ENCODE results near the gene DGAT2.
"Not testable (repeated sequence)": the region's sequence is repeated elsewhere in the genome, so short reads cannot be mapped to it uniquely, and the experiment has no call there.

The DGAT2 gene, protein sequence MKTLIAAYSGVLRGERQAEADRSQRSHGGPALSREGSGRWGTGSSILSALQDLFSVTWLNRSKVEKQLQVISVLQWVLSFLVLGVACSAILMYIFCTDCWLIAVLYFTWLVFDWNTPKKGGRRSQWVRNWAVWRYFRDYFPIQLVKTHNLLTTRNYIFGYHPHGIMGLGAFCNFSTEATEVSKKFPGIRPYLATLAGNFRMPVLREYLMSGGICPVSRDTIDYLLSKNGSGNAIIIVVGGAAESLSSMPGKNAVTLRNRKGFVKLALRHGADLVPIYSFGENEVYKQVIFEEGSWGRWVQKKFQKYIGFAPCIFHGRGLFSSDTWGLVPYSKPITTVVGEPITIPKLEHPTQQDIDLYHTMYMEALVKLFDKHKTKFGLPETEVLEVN

DNA sequence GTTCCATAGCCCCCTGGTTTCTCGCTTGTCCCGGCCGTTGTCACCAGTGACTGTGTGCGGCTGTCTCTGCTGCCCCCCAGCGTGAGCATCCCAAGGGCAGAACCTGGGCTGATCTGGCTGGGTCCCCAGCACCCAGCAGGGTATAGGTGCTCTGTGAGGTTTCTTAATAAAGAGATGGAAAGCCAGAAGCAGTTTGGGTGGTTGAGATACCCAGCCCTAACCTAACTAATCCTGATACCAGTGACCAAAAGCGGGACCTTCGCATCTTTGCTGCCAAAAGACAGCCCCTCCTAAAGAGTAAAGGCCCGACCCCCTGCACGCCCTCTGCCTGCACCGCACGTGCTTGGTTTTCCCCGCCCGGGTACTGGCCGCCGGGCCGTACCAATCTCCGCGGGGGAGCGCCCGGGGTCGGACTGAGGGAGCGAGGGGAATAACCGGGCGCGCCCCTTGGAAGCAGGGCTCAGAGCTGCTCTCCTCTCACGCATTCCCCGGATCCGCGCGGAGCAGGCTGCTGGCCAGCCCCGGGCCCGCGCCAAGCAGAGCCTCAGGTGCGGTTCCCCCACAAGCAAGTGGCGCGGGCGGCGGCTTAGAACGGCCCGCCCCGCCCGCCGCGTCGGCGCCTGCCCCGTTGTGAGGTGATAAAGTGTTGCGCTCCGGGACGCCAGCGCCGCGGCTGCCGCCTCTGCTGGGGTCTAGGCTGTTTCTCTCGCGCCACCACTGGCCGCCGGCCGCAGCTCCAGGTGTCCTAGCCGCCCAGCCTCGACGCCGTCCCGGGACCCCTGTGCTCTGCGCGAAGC, at the start of gene DGAT2:
Gene DGAT2, plus strand, starts transcription at position 667 of the 797 bp plus-strand sequence. CDS start 214 bp downstream, outside the sequence.
- peak; percentile 59 for DNase-seq

- no peak for DNase-seq
Observed at GRCh38 chr11:75719340-75720239, 49.0 kb upstream of the DGAT2 start.

DNA sequence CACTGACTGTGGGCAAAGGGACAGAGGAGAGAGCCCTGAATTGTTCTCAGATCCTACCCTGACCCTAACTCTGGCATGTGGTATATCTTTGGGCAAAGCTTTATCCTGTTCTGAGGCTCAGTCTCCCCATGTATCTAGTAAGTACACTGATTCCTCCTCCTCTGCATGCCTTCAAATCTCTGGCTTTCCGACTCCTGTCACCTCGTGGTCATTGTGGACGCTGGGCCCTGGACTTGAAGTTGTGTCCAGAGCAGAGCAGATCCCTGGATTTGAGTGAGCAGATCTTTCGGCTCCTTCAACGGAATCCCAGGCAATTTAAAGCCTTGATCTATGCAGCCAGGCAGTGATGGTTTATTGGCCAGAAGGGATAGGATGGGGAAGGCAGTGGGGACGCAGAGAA, 47.9 kb upstream of the DGAT2 start:
- DNase-seq = no peak

DNA sequence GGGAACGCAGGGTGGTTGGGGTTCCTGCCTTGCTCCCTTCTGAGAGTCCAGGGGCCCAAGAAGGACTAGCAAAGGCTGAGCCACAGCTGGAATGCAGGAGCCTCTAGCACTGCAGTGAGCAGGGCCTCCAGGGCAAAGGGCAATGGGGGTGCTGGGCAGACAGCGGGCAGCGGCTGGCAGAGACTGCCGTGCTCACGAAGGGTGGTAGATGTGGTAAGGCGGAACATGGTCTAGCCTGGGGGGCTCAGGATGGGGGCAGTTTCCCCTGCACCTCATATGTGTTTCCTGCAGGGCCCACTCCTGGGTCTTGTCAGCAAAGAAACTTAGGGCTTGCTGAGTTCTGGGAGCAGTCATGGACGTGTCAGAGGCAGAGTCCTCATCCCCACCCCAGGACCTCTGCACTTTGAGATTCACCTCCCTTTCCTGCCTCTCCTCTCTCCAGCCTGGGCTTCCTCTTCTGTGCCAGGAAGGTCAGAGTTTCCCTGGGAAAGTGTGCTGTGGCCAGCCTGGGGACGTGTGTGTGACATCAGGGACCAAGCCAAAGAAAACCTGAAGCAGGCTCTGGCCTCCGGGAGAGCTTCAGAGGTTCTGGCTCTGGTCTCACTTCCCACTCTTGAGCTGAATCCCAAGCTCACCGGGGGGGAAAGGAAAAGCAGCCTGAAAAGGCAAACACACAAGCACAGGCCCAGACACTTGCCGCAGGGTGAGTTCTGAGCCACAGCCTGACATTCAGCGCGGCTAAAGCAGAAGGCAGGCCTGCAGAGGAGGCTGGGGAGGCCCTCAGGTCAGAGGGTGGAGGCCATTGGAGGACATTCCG, 46.5 kb upstream of the DGAT2 start:
- no peak for DNase-seq

DNA sequence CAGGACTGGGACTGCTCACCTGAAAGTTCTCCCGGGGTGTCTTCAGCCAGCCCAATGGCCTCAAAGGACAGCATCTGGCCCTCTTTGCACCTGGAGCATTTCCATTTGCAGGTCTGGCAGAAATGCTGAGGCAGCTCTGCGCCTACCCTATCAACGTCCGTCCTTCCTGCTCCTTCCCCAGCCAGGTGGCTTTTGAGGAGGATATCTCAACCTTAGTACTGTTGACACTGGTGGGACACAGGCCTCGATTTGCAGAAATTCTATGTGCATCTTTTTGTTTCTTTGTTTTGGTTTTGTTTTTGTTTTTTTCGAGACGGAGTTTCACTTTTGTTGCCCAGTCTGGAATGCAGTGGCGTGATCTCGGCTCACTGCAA, 45.9 kb upstream of the DGAT2 start:
- no peak for DNase-seq

GRCh38 chr11:75725547-75726320, 42.8 kb upstream of the DGAT2 start:
- DNase-seq = no peak

DNA sequence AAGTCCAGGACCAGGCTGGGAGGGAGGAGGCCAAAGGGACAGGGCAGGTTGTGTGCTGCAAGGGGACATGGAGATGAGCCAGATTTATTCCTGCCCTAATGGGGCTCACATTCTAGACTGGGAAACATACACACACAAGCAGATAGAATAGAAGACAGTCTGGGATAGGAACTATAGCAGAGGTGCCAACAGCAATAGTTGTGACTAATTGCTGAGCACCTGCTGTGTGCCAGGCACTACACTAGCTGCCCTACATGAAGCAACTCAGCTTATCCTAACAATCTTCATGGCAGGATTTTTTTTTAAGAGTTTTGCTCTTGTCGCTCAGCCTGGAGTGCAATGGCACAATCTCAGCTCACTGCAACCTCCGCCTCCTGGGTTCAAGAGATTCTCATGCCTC, 39.6 kb upstream of the DGAT2 start:
- DNase-seq = no peak

- DNase-seq = no peak
Observed at GRCh38 chr11:75731095-75731494, 37.5 kb upstream of the DGAT2 start.

DNA sequence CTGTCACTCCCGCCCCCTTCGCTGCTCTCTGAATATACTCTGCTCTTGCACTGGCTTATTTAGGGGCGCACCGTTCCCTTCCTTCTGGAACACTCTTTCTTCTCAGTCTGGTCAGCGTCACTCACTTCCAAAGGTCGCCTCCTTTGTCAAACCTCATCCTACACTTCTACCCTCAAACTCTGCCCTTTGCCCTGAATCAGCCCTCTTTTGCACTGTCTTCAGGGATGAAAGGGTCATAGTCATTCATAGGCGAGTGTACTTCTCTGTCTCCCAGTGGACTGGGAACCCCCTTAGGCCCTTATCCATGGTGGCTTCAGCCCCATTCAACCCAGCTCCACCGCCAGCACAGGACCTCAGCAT, 35.5 kb upstream of the DGAT2 start:
- DNase-seq = no peak

- DNase-seq = no peak
Observed at GRCh38 chr11:75733431-75734107, 35.0 kb upstream of the DGAT2 start.

GRCh38 chr11:75734491-75735180, 33.9 kb upstream of the DGAT2 start:
- no peak for DNase-seq

DNA sequence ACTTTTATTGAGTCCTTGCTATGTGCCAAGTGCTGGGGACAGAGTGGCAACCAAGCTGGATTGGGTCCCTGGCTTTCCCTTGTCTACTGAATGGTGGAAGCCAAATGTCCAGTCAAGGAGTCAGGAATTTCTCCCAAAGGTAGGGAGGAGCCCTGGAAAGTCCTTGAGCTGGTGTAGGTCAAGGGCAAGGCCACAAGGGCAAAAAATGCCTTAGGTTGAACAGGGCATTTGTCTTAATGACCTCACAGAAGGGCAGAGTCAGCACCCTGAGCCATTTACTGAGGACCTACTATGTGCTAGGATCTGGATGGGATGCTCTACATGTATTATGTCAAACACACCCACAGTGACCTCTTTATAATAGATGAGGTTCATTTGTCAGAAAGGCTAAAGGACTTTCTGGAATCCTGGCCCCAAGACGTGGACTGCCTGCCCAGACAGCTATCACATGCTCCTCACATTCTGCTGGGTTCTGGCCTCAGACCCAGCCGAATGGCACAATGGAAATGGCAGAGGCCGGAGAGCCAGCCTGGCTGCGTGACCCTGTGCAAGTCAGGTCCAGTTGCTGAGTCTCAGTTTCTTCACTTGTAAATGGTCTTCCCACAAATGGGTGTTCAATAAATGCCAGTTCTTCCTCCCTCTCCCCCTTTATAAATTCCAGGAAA, 33.3 kb upstream of the DGAT2 start:
- DNase-seq = no peak

DNA sequence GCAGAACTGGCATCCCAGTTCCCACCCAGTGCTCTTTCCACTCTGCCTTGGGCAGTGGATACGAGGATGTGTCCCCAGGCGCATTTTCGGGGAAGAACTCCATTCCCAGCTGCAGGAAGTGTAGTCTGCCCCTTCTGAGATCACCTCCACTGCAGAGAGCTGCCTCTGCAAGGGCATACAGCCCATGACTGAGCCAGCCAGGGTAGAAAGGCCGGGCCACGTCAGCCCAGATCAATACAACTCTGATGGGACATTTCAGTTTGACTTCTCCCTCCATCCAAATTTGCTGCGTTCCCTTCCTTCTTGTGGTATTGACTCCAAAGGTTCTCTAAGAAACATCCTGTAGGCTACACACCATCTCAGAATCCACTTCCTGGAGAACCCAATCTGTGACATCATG, 31.3 kb upstream of the DGAT2 start:
- DNase-seq = no peak

DNA sequence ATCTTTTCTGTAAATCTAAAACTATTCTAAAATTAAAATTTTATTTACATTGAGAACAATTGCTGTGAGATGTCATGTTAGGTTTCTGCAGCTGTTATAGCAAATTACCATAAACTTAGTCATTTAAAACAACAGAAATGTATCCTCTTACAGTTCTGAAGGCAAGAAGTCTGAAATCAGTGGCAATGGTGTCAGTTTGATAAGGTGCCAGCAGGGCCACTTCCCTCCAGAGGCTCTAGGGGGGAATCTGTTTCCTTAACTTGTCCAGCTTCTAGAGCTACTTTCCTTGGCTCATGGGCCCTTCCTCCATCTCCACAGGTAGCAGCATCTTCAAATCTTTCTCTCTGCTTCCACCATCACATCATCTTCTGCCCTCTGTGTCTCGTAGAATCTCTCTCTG, 27.9 kb upstream of the DGAT2 start:
- DNase-seq = no peak

GRCh38 chr11:75743159-75743558, 25.4 kb upstream of the DGAT2 start:
- DNase-seq = not testable (repeated sequence)

GRCh38 chr11:75743711-75744563, 24.6 kb upstream of the DGAT2 start:
- DNase-seq = no peak

DNA sequence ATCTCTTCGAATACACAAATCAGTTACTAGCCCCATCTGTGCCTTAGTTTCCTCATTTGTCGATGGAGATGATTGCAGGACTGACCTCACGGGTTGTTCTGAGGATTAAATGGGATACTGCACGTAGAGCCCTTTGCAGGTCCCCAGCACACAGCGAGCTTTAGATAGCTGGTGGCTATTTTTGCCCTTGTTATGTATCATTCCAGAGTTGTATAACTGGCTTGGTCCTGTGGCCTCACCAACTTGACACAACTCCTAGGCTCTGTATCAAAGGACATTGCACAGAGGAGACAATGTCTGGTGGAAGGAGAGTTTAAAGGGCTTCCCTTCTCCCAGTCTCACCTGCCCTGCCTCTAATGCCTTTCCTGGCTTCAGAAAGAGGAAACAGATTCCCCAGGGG, 22.8 kb upstream of the DGAT2 start:
- DNase-seq = no peak

DNA sequence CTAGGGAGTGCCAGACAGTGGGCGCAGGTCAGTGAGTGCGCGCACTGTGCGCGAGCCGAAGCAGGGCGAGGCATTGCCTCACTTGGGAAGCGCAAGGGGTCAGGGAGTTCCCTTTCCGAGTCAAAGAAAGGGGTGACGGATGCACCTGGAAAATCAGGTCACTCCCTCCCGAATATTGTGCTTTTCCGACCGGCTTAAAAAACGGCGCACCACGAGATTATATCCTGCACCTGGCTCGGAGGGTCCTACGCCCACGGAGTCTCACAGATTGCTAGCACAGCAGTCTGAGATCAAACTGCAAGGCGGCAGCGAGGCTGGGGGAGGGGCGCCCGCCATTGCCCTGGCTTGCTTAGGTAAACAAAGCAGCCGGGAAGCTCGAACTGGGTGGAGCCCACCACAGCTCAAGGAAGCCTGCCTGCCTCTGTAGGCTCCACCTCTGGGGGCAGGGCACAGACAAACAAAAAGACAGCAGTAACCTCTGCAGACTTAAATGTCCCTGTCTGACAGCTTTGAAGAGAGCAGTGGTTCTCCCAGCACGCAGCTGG, 19.8 kb upstream of the DGAT2 start:
- DNase-seq = not testable (repeated sequence)

All from CD4-positive, alpha-beta T cell treated with Interleukin-4 for 4 hours (primary cell).